DMS114 treated with DMSO at 0.1 percent for 48 hours (cell line): ENCODE results near the gene AKAP6.

Experiments used
- DNase-seq: peaks from one replicate; lab custom pipeline; 2025; ENCODE audit not compliant: unreplicated experiment; lab: John Stamatoyannopoulos, UW

AKAP6 gene, protein sequence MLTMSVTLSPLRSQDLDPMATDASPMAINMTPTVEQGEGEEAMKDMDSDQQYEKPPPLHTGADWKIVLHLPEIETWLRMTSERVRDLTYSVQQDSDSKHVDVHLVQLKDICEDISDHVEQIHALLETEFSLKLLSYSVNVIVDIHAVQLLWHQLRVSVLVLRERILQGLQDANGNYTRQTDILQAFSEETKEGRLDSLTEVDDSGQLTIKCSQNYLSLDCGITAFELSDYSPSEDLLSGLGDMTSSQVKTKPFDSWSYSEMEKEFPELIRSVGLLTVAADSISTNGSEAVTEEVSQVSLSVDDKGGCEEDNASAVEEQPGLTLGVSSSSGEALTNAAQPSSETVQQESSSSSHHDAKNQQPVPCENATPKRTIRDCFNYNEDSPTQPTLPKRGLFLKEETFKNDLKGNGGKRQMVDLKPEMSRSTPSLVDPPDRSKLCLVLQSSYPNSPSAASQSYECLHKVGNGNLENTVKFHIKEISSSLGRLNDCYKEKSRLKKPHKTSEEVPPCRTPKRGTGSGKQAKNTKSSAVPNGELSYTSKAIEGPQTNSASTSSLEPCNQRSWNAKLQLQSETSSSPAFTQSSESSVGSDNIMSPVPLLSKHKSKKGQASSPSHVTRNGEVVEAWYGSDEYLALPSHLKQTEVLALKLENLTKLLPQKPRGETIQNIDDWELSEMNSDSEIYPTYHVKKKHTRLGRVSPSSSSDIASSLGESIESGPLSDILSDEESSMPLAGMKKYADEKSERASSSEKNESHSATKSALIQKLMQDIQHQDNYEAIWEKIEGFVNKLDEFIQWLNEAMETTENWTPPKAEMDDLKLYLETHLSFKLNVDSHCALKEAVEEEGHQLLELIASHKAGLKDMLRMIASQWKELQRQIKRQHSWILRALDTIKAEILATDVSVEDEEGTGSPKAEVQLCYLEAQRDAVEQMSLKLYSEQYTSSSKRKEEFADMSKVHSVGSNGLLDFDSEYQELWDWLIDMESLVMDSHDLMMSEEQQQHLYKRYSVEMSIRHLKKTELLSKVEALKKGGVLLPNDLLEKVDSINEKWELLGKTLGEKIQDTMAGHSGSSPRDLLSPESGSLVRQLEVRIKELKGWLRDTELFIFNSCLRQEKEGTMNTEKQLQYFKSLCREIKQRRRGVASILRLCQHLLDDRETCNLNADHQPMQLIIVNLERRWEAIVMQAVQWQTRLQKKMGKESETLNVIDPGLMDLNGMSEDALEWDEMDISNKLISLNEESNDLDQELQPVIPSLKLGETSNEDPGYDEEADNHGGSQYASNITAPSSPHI (N-terminal part only)

GRCh38 chr14:32329146-32329545, at the start of gene AKAP6:
AKAP6 (plus strand) TSS chr14:32329298; CDS start chr14:32433494, 104,196 bp downstream.
- DNase-seq: no peak

GRCh38 chr14:32286602-32287001, 42.5 kb upstream of the AKAP6 start:
- DNase-seq: no peak

DNA sequence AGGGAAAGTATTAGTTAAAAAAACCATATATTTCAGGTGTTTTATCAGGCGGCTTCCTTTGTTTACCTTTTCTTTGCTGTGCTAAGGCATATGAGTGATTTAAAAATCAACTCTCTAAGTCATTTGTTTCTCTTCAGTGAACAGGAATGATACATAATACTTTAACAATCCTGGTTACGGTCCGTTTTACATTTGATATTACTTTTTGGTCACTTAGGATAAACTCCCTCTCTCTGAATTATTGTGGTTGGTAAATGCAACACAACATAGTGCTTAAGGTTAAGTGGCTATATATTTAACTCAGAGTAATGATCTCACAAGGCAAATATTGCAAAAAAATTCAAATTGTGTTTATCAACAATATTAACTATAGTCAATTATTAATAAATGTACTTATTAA, 32.7 kb upstream of the AKAP6 start:
- no peak for DNase-seq

DNA sequence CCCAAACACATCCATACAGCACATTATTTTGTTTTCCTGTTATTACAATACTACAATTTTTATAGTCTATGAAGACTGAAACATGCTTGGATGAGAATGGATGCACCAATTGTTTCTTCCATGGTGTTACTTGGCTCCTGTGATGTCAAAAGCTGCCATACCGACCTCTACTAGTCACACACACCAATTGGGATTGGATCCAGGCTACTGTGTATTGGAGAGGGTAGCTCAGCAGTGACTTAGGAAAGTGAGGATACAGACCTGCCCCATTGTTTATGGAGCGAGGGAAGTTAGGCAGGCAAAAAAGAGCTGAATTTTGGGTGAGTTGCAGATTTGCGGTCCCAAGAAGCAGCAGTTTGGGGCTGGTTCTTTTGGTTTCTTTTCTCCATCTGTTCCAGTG, 30.8 kb upstream of the AKAP6 start:
- no peak for DNase-seq

GRCh38 chr14:32300136-32300535, 29.0 kb upstream of the AKAP6 start:
- DNase-seq: no peak

GRCh38 chr14:32303865-32304264, 25.2 kb upstream of the AKAP6 start:
- no peak for DNase-seq

GRCh38 chr14:32304296-32304695, 24.8 kb upstream of the AKAP6 start:
- no peak for DNase-seq

GRCh38 chr14:32306549-32306948, 22.5 kb upstream of the AKAP6 start:
- DNase-seq: no peak

GRCh38 chr14:32307881-32308582, 21.1 kb upstream of the AKAP6 start:
- no peak for DNase-seq

- no peak for DNase-seq
Observed at GRCh38 chr14:32310876-32311275, 18.2 kb upstream of the AKAP6 start.

GRCh38 chr14:32311294-32312009, 17.6 kb upstream of the AKAP6 start:
- DNase-seq: no peak

GRCh38 chr14:32312010-32312331, 17.1 kb upstream of the AKAP6 start:
- DNase-seq: no peak

- no peak for DNase-seq
Observed at GRCh38 chr14:32313844-32314376, 15.2 kb upstream of the AKAP6 start.

DNA sequence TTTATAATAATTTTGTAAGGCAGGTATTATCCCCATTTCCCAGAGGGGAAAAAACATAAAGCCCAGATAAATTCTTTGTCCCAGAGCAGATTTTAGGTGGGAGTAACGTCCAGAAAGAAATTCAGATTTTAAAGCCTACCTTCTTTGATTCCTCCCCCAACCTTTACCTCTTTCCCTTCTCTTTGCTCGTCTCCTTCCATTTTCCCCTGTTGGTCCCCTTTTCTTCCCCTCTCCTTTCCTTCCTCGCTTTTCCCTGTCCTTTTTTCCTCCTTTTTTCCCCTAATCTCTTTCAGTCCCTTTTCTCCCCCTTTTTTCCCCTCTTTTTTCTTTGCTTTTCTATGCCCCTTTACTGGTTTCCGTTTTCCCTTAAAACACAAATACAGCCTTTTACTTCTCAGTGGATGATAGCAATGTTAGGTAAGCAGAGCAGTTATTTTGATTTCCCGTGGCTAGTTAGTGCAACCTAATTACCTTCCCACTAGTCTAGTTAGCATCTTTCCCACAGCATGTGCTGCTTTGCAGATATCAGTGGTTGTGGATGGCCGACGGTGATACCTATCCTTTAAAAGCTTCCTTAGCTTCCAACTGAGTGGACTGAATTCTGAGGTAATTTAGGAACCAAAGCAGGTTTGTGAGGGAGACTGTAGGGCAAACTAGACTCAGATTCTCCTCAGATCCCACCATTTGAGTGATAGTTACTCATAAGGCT, 10.9 kb upstream of the AKAP6 start:
- no peak for DNase-seq

GRCh38 chr14:32319368-32320049, 9.6 kb upstream of the AKAP6 start:
- DNase-seq: no peak

GRCh38 chr14:32324601-32325000, 4.5 kb upstream of the AKAP6 start:
- DNase-seq: no peak

DNA sequence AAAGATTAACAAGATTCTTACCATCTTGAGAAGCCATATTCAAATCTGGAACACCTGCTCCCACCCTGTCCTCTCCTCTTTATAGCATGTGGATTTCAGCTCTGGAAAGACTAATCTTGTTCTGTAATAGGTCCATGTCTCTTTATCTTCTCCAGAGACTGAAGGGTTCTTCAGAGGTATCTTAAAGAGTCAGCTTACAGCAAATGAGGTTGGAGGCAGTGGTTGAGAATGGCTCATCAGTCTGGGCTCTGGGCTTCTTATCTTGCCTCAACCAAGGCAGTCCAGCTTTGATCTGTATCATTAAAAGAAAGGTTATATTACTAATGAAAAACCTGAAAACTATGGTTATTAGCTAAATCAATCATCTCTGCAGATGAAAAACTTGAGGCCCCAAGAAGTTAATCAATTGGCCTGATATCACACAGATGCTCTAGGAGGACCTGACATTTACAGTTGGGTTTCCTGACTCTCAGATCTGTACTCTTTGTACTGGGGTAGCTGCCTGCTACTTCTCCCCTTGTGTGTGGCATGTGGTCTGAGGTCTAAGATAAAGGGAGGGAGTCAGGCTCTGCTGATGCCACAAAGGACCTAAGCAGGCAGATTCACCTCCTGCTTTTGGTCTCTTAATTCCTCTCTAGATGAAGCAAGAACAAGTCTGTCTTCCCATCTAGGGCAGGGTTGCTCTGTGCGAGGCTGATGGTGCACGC, 1.7 kb upstream of the AKAP6 start:
- no peak for DNase-seq

DNA sequence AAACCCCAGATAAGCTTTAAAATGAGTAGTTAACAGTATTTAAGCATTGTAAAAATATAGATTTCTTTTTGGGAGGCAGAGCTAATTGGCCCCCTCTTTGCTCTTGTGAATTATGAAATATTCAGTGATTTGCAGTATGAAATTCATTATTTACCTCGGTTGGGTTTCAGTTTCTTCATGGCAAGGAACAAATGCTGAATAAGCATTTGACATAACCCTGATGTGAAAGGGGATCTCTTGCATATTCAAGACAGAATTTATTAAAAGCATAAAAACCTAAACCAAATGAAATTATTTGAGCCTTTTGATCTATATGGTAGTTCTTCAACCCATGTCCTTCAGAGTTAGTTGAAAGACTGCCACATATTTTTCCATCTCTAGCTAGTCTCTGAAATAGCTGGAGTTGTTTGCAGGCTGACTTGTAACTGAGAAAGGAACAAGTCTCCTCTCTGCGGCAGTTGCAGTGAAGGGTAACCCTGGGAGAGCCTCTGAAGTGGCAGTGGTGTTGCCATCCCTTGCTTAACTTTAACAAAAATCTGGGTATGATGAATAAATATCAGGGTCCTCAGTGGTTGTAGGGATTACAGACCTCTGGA, 690 bp downstream of the AKAP6 start:
- no peak for DNase-seq
